GM12875 (cell line): ENCODE measurements around the gene ARID1B.

Experiments used
- H3K4me3 ChIP-seq: one replicate; pipeline ENCODE4 v1.5.1; 2011; ENCODE audit warnings: low read depth, low read length, control low read depth
- CTCF ChIP-seq: IDR thresholded peaks from 2 replicates; pipeline ENCODE4 v1.5.1; 2011; ENCODE audit warnings: low read depth, mild to moderate bottlenecking, control low read depth, inconsistent platforms, low read length, moderate library complexity, borderline replicate concordance; ENCODE audit not compliant: insufficient read depth

Gene ARID1B

GRCh38 chr6:157120534-157121232 is 343.5 kb downstream of the ARID1B start:
- no peak overlapping the region for H3K4me3 ChIP-seq
- no peak for TF ChIP-seq CTCF

- H3K4me3 ChIP-seq, result no peak overlapping the region
- no peak for TF ChIP-seq CTCF
Measured at GRCh38 chr6:157121897-157122296, 344.7 kb downstream of the ARID1B start.

GRCh38 chr6:157123234-157123633 is 346.1 kb downstream of the ARID1B start:
- no peak for TF ChIP-seq CTCF
- H3K4me3 ChIP-seq, result no peak overlapping the region

GRCh38 chr6:157124485-157125254 is 347.5 kb downstream of the ARID1B start:
- H3K4me3 ChIP-seq, result no peak overlapping the region
- TF ChIP-seq CTCF, result no peak

GRCh38 chr6:157125531-157125930 is 348.4 kb downstream of the ARID1B start:
- no peak overlapping the region for H3K4me3 ChIP-seq
- TF ChIP-seq CTCF, result no peak

- TF ChIP-seq CTCF, result no peak
- H3K4me3 ChIP-seq, result no peak overlapping the region
Measured at GRCh38 chr6:157126183-157127098, 349.3 kb downstream of the ARID1B start.
